HG03354 (cell line): Measurements from ENCODE around the gene METTL14.

Experiments
- ATAC-seq: cut with Tn5 transposase; IDR thresholded peaks from one replicate; pipeline ENCODE4 v1.9.1; 2021; ENCODE audit warnings: mild to moderate bottlenecking; ENCODE audit not compliant: unreplicated experiment, poor library complexity, severe bottlenecking

METTL14 gene

GRCh38 chr4:118732591-118733330 is 47.6 kb downstream of the METTL14 start:
- ATAC-seq = no peak

- ATAC-seq = no peak
These were observed 49.5 kb downstream of the METTL14 start for GRCh38 chr4:118734491-118735205.

GRCh38 chr4:118736900-118737299 is 51.7 kb downstream of the METTL14 start:
- no peak for ATAC-seq

- no peak for ATAC-seq
These were observed 52.9 kb downstream of the METTL14 start for GRCh38 chr4:118738090-118738489.

- no peak for ATAC-seq
These were observed 54.0 kb downstream of the METTL14 start for GRCh38 chr4:118739022-118739713.

GRCh38 chr4:118740869-118741268 is 55.7 kb downstream of the METTL14 start:
- ATAC-seq = no peak

GRCh38 chr4:118741301-118741855 is 56.2 kb downstream of the METTL14 start:
- no peak for ATAC-seq

GRCh38 chr4:118742050-118742449 is 56.9 kb downstream of the METTL14 start:
- ATAC-seq = no peak

GRCh38 chr4:118743867-118744266 is 58.7 kb downstream of the METTL14 start:
- ATAC-seq = no peak

GRCh38 chr4:118745357-118745756 is 60.2 kb downstream of the METTL14 start:
- no peak for ATAC-seq

- no peak for ATAC-seq
These were observed 61.2 kb downstream of the METTL14 start for GRCh38 chr4:118746251-118746919.

- no peak for ATAC-seq
These were observed 64.3 kb downstream of the METTL14 start for GRCh38 chr4:118749347-118749988.

GRCh38 chr4:118751629-118752323 is 66.6 kb downstream of the METTL14 start:
- no peak for ATAC-seq

- no peak for ATAC-seq
These were observed 67.4 kb downstream of the METTL14 start for GRCh38 chr4:118752551-118752950.

- no peak for ATAC-seq
These were observed 67.9 kb downstream of the METTL14 start for GRCh38 chr4:118753096-118753495.

GRCh38 chr4:118753685-118754084 is 68.5 kb downstream of the METTL14 start:
- no peak for ATAC-seq

- ATAC-seq = no peak
These were observed 69.7 kb downstream of the METTL14 start for GRCh38 chr4:118754890-118755289.

GRCh38 chr4:118755438-118756226 is 70.4 kb downstream of the METTL14 start:
- ATAC-seq = no peak
